ENCODE results near the gene SPEM3. TPM values are rescaled to one million over a fixed set of nuclear protein-coding genes. Genes with fewer than 3 reads are reported as not detected.

SPEM3 gene
- total and polyA plus RNA-seq, 2 donors (not counting 3 experiments of a cell fraction or from before 2014, with no cell fraction given): not detected

DNA sequence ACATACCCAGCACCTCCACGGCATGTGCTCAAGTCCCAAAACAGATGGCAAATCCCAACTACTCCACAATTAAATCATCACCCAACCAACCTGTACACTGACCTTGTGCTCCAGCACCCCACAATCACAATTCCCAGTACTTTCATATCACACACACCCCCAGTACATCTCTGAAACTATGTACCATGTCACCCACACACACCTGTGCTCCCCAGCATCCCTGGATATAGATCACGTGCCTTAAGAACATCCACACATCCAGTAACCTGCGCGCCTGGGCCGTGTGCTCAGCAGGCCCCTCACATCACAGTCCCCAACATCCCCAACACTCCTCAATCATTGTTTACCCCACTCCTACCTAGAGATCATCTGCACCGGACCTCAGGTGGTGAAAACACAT, 18.9 kb upstream of the SPEM3 start:
- DNase-seq (ENCODE audit: low read depth, low spot score) (no peak), FAIRE-seq (no peak)
- dilution Hi-C loops (cut with MboI; ENCODE audit: extremely low pct_ligation_motif_present, low sequenced_read_pairs): no loop called here
- H3K4me3 ChIP-seq (replicated peaks in 1 of 3; ENCODE audit: insufficient read depth in 1 of 3, low read depth in 1 of 3, low read length in 3 of 3): no peak overlapping the region
- no peak overlapping the region for H3K9ac ChIP-seq (replicated peaks; ENCODE audit: extremely low read depth, insufficient read depth, low read length)
- no peaks in the 10 kb centered on the region for H3K9me1 ChIP-seq (replicated peaks; ENCODE audit: control insufficient read depth, extremely low read depth, insufficient read depth, low read length)
- H3K4me1 ChIP-seq (ENCODE audit: control insufficient read depth, extremely low read depth, insufficient read depth, low read length): peaks cover 4% of the 10 kb centered on the region
- H2AFZ ChIP-seq (ENCODE audit: low read depth, low read length): no peak overlapping the region
- peaks cover 2% of the 10 kb centered on the region for H3K79me2 ChIP-seq (ENCODE audit: control insufficient read depth, insufficient read depth, low read length)
- ChIA-PET POLR2A (no interaction called here), CTCF (no interaction called here)
- H3K4me2 ChIP-seq (ENCODE audit: insufficient read depth, low read length): no peak overlapping the region
- no peaks in the 10 kb centered on the region for H4K20me1 ChIP-seq (replicated peaks; ENCODE audit: control insufficient read depth, extremely low read depth, insufficient read depth, low read length)
- no peaks in the 10 kb centered on the region for H3K9me3 ChIP-seq (replicated peaks; ENCODE audit: control insufficient read depth, insufficient read depth, low read length)
- H3K36me3 ChIP-seq (ENCODE audit: control insufficient read depth in 2 of 2, extremely low read depth in 1 of 2, insufficient read depth in 2 of 2, low read length in 2 of 2): peaks cover 0 to 15% of the 10 kb centered on the region in 2 experiments
- no TSS peak for BruUV-seq (replicated peaks)
- no peak for TF ChIP-seq JUN (IDR thresholded peaks at IDR 0.05; ENCODE audit: borderline replicate concordance, insufficient read depth, insufficient read length, low read depth)
- TF ChIP-seq, protein P1, sequence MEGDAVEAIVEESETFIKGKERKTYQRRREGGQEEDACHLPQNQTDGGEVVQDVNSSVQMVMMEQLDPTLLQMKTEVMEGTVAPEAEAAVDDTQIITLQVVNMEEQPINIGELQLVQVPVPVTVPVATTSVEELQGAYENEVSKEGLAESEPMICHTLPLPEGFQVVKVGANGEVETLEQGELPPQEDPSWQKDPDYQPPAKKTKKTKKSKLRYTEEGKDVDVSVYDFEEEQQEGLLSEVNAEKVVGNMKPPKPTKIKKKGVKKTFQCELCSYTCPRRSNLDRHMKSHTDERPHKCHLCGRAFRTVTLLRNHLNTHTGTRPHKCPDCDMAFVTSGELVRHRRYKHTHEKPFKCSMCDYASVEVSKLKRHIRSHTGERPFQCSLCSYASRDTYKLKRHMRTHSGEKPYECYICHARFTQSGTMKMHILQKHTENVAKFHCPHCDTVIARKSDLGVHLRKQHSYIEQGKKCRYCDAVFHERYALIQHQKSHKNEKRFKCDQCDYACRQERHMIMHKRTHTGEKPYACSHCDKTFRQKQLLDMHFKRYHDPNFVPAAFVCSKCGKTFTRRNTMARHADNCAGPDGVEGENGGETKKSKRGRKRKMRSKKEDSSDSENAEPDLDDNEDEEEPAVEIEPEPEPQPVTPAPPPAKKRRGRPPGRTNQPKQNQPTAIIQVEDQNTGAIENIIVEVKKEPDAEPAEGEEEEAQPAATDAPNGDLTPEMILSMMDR (IDR thresholded peaks at IDR 0.05; ENCODE audit: extremely low read depth in 1 of 2, insufficient read depth in 1 of 2, low read depth in 1 of 2, low read length in 2 of 2): no peak
- no peak for TF ChIP-seq EZH2 (IDR thresholded peaks at IDR 0.05; ENCODE audit: borderline replicate concordance, low read depth, low read length, severe bottlenecking)
- TF ChIP-seq GATA2 (IDR thresholded peaks at IDR 0.05; ENCODE audit: insufficient read depth, insufficient read length, low read depth, low read length): no peak
- no peak for TF ChIP-seq FOS (IDR thresholded peaks at IDR 0.05; ENCODE audit: borderline replicate concordance, insufficient read depth, low read length)
- TF ChIP-seq, protein P2, sequence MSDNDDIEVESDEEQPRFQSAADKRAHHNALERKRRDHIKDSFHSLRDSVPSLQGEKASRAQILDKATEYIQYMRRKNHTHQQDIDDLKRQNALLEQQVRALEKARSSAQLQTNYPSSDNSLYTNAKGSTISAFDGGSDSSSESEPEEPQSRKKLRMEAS (IDR thresholded peaks at IDR 0.05; ENCODE audit: insufficient read depth, insufficient read length): no peak
- no peak for TF ChIP-seq POLR2A (IDR thresholded peaks at IDR 0.05; ENCODE audit: low read depth, low read length)
- no peak for TF ChIP-seq MYC (IDR thresholded peaks at IDR 0.05; ENCODE audit: low read depth, low read length)
- TF ChIP-seq POLR2AphosphoS5 (IDR thresholded peaks at IDR 0.05; ENCODE audit: insufficient read depth, low read depth, low read length): no peak
- intact Hi-C loops (cut with micrococcal nuclease): no loop called here
- no peaks in the 10 kb centered on the region for H3K27me3 ChIP-seq (ENCODE audit: control insufficient read depth in 2 of 2, insufficient read depth in 2 of 2, low read length in 2 of 2)
- H3K27ac ChIP-seq (ENCODE audit: insufficient read depth, low read depth, low read length): no peak overlapping the region

Data from endothelial cell of umbilical vein (primary cell).